Epithelial cell of prostate (primary cell): ENCODE data around the gene ERC2.

Experiments
- DNase-seq: peaks from one replicate; pipeline ENCODE4 v3.0.0-alpha.2; 2011; ENCODE audit warnings: low read depth, low spot score
- H3K27ac ChIP-seq: fragments of 450-650 bp; 2 replicates; pipeline ENCODE4 v1.5.1; 2017; ENCODE audit warnings: mild to moderate bottlenecking

Gene ERC2

GRCh38 chr3:55486101-55486856 lies 982.0 kb downstream of the ERC2 start:
- DNase-seq = no peak
- H3K27ac ChIP-seq = peak overlapping the region; percentile 84

GRCh38 chr3:55484801-55485791 lies 983.2 kb downstream of the ERC2 start:
- no peak for DNase-seq
- H3K27ac ChIP-seq = peak overlapping the region; percentile 84

GRCh38 chr3:55484191-55484689 lies 984.0 kb downstream of the ERC2 start:
- DNase-seq = no peak
- H3K27ac ChIP-seq = no peak overlapping the region

- no peak for DNase-seq
- H3K27ac ChIP-seq = no peak overlapping the region
These were observed 984.8 kb downstream of the ERC2 start for GRCh38 chr3:55483196-55484095.

- no peak for DNase-seq
- H3K27ac ChIP-seq = no peak overlapping the region
These were observed 985.6 kb downstream of the ERC2 start for GRCh38 chr3:55482496-55483195.

GRCh38 chr3:55481744-55482495 lies 986.3 kb downstream of the ERC2 start:
- no peak overlapping the region for H3K27ac ChIP-seq
- DNase-seq = no peak

GRCh38 chr3:55480911-55481743 lies 987.1 kb downstream of the ERC2 start:
- no peak overlapping the region for H3K27ac ChIP-seq

GRCh38 chr3:55477306-55478303 lies 990.7 kb downstream of the ERC2 start:
- no peak for DNase-seq
- H3K27ac ChIP-seq = no peak overlapping the region

More at GRCh38 chr3:55480911-55481743, 987.1 kb downstream of the ERC2 start:
- no peak for DNase-seq

- no peak for DNase-seq
- no peak overlapping the region for H3K27ac ChIP-seq
These were observed 991.8 kb downstream of the ERC2 start for GRCh38 chr3:55476515-55476914.

GRCh38 chr3:55474213-55474632 lies 994.0 kb downstream of the ERC2 start:
- no peak overlapping the region for H3K27ac ChIP-seq
- no peak for DNase-seq

GRCh38 chr3:55473788-55474187 lies 994.5 kb downstream of the ERC2 start:
- no peak for DNase-seq
- no peak overlapping the region for H3K27ac ChIP-seq

- H3K27ac ChIP-seq = no peak overlapping the region
- no peak for DNase-seq
These were observed 996.6 kb downstream of the ERC2 start for GRCh38 chr3:55471522-55472280.

- no peak for DNase-seq
- H3K27ac ChIP-seq = no peak overlapping the region
These were observed 997.2 kb downstream of the ERC2 start for GRCh38 chr3:55471084-55471483.

GRCh38 chr3:55469957-55470526 lies 998.2 kb downstream of the ERC2 start:
- DNase-seq = no peak
- no peak overlapping the region for H3K27ac ChIP-seq

GRCh38 chr3:55468251-55468650 lies 1000.0 kb downstream of the ERC2 start:
- DNase-seq = no peak
- no peak overlapping the region for H3K27ac ChIP-seq

GRCh38 chr3:55467099-55467498 lies 1001.2 kb downstream of the ERC2 start:
- H3K27ac ChIP-seq = no peak overlapping the region
- no peak for DNase-seq
